Activated T-cell treated with anti-CD3 and anti-CD28 coated beads, Interleukin-2, amount 50 U/mL, for 4 hours (primary cell): Measurements from ENCODE around the gene TEX48. TPM values are rescaled to one million over a fixed set of nuclear protein-coding genes. Genes with fewer than 3 reads are reported as not detected.
A peak's percentile ranks its signal among the peaks of the same experiment; 100 is the strongest.

ENCODE experiments used
- ATAC-seq, 2 donors: fragments of 200-7000 bp; cut with Tn5 transposase; one replicate each; pipeline ENCODE4 v1.10.0; 2021
- DNase-seq: peaks from one replicate; pipeline ENCODE4 v3.0.0-alpha.2; 2020
- H3K27me3 Mint-ChIP-seq: one replicate; pipeline ENCODE4 v1.8.0; 2021; ENCODE audit warnings: low read depth, mixed read lengths
- H3K36me3 Mint-ChIP-seq: one replicate; pipeline ENCODE4 v1.8.0; 2022; ENCODE audit warnings: mixed read lengths; ENCODE audit not compliant: insufficient read depth
- H3K4me1 Mint-ChIP-seq: one replicate; pipeline ENCODE4 v1.8.0; 2021; ENCODE audit warnings: low read depth, mixed read lengths
- H3K4me3 Mint-ChIP-seq: one replicate; pipeline ENCODE4 v1.8.0; 2021; ENCODE audit warnings: mild to moderate bottlenecking, moderate library complexity, mixed read lengths
- H3K9me3 Mint-ChIP-seq: one replicate; pipeline ENCODE4 v1.8.0; 2021; ENCODE audit warnings: mixed read lengths
- total RNA-seq, 3 donors: library from RNA; stranded (reverse); gene quantifications; one replicate each; pipeline ENCODE4 v1.2.1, GENCODE V29; 2021

Gene TEX48
- total RNA-seq, 3 donors from 2014 or later, result 0.42 TPM; not detected in 2

DNA sequence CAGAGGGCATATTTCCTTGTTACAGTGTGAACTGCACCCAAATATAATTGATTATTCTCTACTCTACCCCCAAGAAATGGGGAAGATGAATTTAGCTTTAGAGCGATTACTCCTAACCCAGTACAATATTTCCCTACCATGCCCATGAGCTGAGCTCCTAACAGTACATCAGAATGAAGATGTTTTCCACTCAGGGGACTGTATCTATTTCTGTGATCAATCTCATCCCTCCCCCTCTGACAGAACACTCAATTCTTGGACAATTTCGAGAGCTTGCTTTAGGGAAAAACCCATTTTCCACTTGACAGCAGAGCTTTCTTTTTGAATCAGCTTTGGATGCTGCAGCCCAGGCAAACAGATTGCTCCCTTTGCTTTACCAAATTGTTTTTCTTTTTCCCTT is 24.7 kb upstream of the TEX48 start:
- Mint-ChIP-seq H3K9me3 (no peaks in the 10 kb centered on the region), H3K4me1 (peaks cover 26% of the 10 kb centered on the region), H3K36me3 (no peaks in the 10 kb centered on the region), H3K27me3 (no peaks in the 10 kb centered on the region), H3K4me3 (no peak overlapping the region)
- ATAC-seq (no peak), DNase-seq (no peak)

GRCh38 chr9:114701988-114702387 is 20.0 kb upstream of the TEX48 start:
- no peak for DNase-seq
- Mint-ChIP-seq H3K4me1 (peaks cover 26% of the 10 kb centered on the region), H3K9me3 (no peaks in the 10 kb centered on the region), H3K36me3 (peaks cover 2% of the 10 kb centered on the region), H3K4me3 (no peak overlapping the region), H3K27me3 (no peaks in the 10 kb centered on the region)
- no peak for ATAC-seq

- Mint-ChIP-seq H3K4me3 (peak overlapping the region; percentile 54), H3K4me1 (peaks cover 50% of the 10 kb centered on the region), H3K27me3 (peaks cover 1% of the 10 kb centered on the region), H3K36me3 (peaks cover 2% of the 10 kb centered on the region), H3K9me3 (no peaks in the 10 kb centered on the region)
- DNase-seq (no peak), ATAC-seq (peak; percentile 64 to 69)
Measured at GRCh38 chr9:114697951-114698351, 16.0 kb upstream of the TEX48 start.

DNA sequence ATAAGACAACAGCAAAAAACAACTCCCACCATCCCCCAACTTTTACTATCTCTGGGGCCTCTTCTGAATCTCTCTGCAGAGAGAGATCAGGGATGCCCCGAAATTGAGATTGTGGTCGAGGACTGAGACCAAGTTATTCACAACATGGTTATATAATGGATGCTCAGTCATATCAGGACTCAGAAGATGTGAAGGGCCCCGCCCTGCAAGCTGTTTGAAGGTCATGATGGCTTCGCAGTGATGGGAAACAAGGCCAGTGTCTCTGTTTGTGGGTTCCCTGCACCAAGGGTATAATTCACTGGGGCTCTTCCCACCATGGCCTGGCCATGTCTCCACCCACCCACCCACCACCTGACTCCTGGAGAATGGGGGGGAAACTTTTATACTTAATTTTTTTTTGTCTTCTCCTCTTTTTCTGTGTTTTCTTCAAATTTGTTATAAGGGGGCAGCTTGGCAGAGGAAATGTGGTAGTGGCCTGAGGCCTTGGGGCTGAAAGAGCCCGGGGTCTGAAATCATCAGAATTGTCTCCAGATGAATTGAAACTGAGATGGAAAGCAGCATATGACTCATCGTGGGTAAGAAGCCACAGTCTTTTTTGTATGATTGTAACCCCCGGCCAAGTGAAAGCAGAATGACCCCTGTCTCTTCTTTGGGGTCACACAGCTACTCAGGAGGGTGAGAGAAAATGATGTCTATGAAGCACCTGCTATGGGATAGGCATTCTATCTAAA is 15.0 kb upstream of the TEX48 start:
- ATAC-seq (peak; percentile 45 to 46), DNase-seq (no peak)
- Mint-ChIP-seq H3K27me3 (peaks cover 1% of the 10 kb centered on the region), H3K4me3 (peak overlapping the region; percentile 54), H3K4me1 (peaks cover 59% of the 10 kb centered on the region), H3K36me3 (peaks cover 2% of the 10 kb centered on the region), H3K9me3 (no peaks in the 10 kb centered on the region)

- peaks cover 1% of the 10 kb centered on the region for H3K27me3 Mint-ChIP-seq
Measured at GRCh38 chr9:114695948-114696347, 14.0 kb upstream of the TEX48 start.

DNA sequence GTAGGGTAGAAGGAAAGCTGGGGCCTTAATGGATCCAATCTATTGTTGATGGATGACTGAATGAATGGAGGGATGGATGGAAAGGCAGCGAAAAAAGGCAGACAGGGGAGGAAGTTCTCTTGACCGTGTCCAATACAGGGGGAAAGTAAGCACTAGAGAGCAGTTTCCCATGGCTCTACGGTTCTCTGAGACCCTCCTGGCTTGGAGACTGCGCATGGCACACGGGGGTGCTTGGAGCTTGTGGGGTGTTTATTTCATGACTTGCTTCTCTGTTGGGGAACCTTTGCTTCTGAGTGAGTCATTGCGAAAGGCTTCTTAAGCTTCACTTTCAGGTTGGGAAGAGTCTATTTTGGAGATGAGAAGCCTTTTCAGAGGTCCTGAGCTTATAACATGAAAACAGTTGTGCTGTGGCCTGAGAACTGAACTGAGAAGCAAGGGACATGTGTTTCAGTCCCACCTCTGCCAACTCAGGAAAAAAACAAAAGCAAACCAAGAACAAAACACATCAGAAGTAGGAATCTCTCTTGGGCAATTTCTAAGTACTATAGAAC is 12.8 kb upstream of the TEX48 start:
- Mint-ChIP-seq H3K36me3 (peaks cover 3% of the 10 kb centered on the region), H3K27me3 (peaks cover 1% of the 10 kb centered on the region), H3K4me1 (peaks cover 81% of the 10 kb centered on the region), H3K4me3 (peak overlapping the region; percentile 1), H3K9me3 (no peaks in the 10 kb centered on the region)
- ATAC-seq, result peak; percentile 6 to 7
- DNase-seq, result no peak

More at GRCh38 chr9:114695948-114696347, 14.0 kb upstream of the TEX48 start:
- Mint-ChIP-seq H3K36me3 (peaks cover 2% of the 10 kb centered on the region), H3K4me1 (peaks cover 70% of the 10 kb centered on the region), H3K9me3 (no peaks in the 10 kb centered on the region), H3K4me3 (no peak overlapping the region)
- DNase-seq (no peak), ATAC-seq (no peak)

- no peaks in the 10 kb centered on the region for H3K9me3 Mint-ChIP-seq
- ATAC-seq (no peak), DNase-seq (no peak)
- H3K4me3 Mint-ChIP-seq, result no peak overlapping the region
- peaks cover 2% of the 10 kb centered on the region for H3K36me3 Mint-ChIP-seq
- H3K4me1 Mint-ChIP-seq, result peaks cover 80% of the 10 kb centered on the region
- peaks cover 1% of the 10 kb centered on the region for H3K27me3 Mint-ChIP-seq
Measured at GRCh38 chr9:114694146-114694545, 12.2 kb upstream of the TEX48 start.

GRCh38 chr9:114693248-114693855 is 11.4 kb upstream of the TEX48 start:
- Mint-ChIP-seq H3K9me3 (no peaks in the 10 kb centered on the region), H3K4me3 (no peak overlapping the region), H3K36me3 (peaks cover 2% of the 10 kb centered on the region), H3K27me3 (peaks cover 1% of the 10 kb centered on the region), H3K4me1 (peaks cover 76% of the 10 kb centered on the region)
- DNase-seq (no peak), ATAC-seq (no peak)

DNA sequence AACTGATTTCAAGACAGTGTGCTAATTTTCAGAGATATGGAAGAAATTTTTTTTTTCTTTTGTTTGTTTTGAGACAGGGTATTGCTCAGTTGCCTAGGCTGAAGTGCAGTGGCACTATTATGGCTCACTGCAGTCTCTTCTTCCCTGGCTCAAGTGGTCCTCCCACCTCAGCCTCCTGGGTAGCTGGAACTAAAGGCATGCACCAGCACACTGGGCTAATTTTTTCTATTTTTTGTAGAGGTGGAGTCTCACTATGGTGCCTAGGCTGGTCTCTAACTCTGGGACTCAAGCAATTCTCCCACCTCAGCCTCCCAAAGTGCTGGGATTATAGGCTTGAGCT is 9.9 kb upstream of the TEX48 start:
- no peaks in the 10 kb centered on the region for H3K9me3 Mint-ChIP-seq
- ATAC-seq, result no peak
- peaks cover 2% of the 10 kb centered on the region for H3K36me3 Mint-ChIP-seq
- no peak overlapping the region for H3K4me3 Mint-ChIP-seq
- no peak for DNase-seq
- H3K4me1 Mint-ChIP-seq, result peaks cover 73% of the 10 kb centered on the region
- H3K27me3 Mint-ChIP-seq, result peaks cover 1% of the 10 kb centered on the region

GRCh38 chr9:114691046-114691955 is 9.3 kb upstream of the TEX48 start:
- H3K36me3 Mint-ChIP-seq, result peaks cover 2% of the 10 kb centered on the region
- H3K4me3 Mint-ChIP-seq, result peak overlapping the region; percentile 68
- H3K4me1 Mint-ChIP-seq, result peaks cover 72% of the 10 kb centered on the region
- H3K9me3 Mint-ChIP-seq, result no peaks in the 10 kb centered on the region
- ATAC-seq, result peak; percentile 80 to 82
- peaks cover 1% of the 10 kb centered on the region for H3K27me3 Mint-ChIP-seq
- DNase-seq, result peak; percentile 56

GRCh38 chr9:114690308-114690707 is 8.3 kb upstream of the TEX48 start:
- ATAC-seq (no peak), DNase-seq (no peak)
- H3K36me3 Mint-ChIP-seq, result peaks cover 2% of the 10 kb centered on the region
- peaks cover 5% of the 10 kb centered on the region for H3K9me3 Mint-ChIP-seq
- H3K27me3 Mint-ChIP-seq, result peaks cover 1% of the 10 kb centered on the region
- H3K4me3 Mint-ChIP-seq, result no peak overlapping the region
- peaks cover 74% of the 10 kb centered on the region for H3K4me1 Mint-ChIP-seq

GRCh38 chr9:114689813-114690212 is 7.8 kb upstream of the TEX48 start:
- DNase-seq, result no peak
- H3K4me3 Mint-ChIP-seq, result no peak overlapping the region
- H3K9me3 Mint-ChIP-seq, result peaks cover 5% of the 10 kb centered on the region
- peaks cover 1% of the 10 kb centered on the region for H3K27me3 Mint-ChIP-seq
- peaks cover 2% of the 10 kb centered on the region for H3K36me3 Mint-ChIP-seq
- no peak for ATAC-seq
- H3K4me1 Mint-ChIP-seq, result peaks cover 70% of the 10 kb centered on the region

DNA sequence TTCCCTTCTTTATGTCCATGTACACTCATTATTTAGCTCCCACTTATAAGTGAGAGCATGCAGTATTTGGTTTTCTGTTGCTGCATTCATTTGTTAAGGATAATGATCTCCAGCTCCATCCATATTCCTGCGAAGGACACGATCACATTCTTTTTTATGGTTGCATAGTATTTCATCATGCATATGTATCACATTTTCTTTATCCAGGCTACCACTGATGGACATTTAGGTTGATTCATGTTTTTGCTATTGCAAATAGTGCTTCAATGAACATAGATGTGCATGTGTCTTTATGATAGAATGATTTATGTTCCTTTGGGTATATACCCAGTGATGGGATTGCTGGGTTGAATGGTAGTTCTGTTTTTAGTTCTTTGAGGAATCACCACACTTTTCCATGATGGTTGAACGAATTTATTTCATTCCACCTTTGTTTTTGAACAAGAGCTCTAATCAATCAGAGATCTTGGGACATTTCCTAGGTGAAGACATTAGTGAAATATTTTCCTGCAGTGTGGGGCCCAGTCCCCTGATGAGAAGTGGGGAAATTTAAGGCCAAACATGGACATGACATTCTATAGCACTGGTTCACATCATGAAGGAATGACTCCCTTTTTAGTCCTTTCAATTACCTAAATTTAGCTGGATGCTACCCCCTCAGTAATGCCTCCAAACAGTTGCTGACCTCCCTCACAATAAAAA is 7.1 kb upstream of the TEX48 start:
- no peaks in the 10 kb centered on the region for H3K27me3 Mint-ChIP-seq
- ATAC-seq (no peak), DNase-seq (no peak)
- no peak overlapping the region for H3K4me3 Mint-ChIP-seq
- peaks cover 2% of the 10 kb centered on the region for H3K36me3 Mint-ChIP-seq
- H3K4me1 Mint-ChIP-seq, result peaks cover 70% of the 10 kb centered on the region
- peaks cover 7% of the 10 kb centered on the region for H3K9me3 Mint-ChIP-seq

DNA sequence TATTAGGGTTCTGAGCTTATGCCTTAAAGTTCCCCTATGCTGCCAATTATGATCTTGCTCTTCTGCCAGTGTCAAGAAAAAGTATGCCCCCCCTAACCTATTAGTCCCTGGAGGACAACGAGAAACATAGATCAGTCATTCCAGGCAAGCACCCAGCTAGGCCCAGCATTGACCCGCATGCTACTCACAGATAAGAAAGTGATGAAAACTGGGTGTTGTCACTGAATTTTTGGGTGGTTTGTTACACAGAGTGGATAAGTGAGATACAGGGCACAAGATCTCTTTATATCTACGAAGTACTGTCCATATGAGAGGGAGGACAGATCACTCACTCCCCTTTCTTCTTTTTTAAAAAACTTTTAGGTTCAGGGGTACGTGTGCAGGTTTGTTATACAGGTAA is 6.4 kb upstream of the TEX48 start:
- peaks cover 9% of the 10 kb centered on the region for H3K9me3 Mint-ChIP-seq
- H3K4me1 Mint-ChIP-seq, result peaks cover 69% of the 10 kb centered on the region
- H3K36me3 Mint-ChIP-seq, result peaks cover 2% of the 10 kb centered on the region
- DNase-seq, result no peak
- H3K4me3 Mint-ChIP-seq, result no peak overlapping the region
- ATAC-seq, result no peak
- no peaks in the 10 kb centered on the region for H3K27me3 Mint-ChIP-seq
